ENCODE results near the gene TNRC6C.
"Not testable (repeated sequence)": the region's sequence is repeated elsewhere in the genome, so short reads cannot be mapped to it uniquely, and the experiment has no call there.

The TNRC6C gene

DNA sequence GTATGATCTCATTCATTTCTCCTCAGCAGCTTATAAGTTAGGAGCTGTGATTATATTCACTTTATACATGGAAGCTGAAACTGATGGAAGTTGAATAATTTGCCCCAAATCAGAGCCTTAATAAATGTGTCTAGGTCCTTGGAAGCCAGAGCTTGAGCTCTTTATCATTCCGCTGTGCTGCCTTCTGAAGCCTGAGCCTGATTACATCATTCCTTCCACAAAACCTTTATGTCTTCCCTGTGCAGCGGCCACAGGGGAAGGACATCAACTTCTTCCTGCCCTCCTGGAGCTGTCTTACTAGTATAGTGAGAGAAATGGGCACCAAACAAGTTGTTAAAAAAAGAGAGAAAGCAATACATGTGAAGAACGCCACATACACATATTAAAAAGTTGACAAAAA, 6.8 kb downstream of the TNRC6C start:
- DNase-seq: no peak

DNA sequence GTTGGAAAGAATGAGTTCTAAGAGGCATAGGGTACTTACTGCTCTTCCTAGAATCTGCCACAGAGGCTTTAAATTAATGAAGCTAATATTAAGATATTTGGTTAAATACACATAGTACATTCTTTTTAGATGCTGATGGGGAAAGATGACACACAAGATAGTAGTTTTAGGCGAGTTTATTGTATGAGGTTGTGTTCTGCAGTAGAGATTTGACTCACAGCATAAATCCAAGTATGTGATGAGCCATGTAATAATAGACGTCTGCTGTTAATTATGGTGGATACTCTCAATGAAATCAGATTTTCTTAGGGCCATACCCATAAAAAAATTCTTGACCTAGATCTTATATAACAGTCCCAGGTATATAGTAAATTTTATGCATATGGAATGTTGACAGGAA, 8.0 kb downstream of the TNRC6C start:
- DNase-seq: no peak

DNA sequence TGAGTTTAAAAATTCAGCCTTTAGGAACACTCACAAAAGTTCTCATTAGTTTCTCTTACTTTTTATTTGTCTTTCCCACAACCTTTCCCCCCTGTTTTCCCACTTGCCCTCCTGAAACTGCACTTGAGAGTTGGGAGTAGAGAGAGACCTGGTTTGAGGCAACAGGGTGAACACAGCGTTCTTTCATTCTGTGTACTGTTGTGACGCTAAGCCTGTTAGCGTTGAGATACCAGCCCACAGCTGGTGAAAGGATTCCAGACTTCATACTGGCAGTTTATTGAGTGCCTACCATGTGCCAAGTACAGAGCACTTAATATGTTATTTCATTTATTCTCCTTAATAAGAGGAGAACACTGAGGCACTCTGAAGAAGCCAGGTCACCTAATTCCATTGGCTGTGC, 10.3 kb downstream of the TNRC6C start:
- no peak for DNase-seq

DNA sequence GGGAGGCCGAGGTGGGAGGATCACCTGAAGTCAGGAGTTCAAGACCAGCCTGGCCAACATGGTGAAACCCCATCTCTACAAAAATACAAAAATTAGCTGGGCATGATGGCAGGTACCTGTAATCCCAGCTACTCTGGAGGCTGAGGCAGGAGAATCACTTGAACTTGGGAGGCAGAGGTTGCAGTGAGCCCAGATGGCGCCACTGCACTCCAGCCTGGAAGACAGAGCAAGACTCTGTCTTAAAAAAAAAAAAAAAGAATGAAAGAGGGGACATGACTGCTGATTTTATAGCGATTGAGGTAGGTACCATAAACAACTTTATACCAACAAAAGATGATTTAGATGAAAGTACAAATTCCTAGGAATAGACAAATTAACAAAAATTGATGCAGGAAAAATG, 13.8 kb downstream of the TNRC6C start:
- not testable (repeated sequence) for DNase-seq

DNA sequence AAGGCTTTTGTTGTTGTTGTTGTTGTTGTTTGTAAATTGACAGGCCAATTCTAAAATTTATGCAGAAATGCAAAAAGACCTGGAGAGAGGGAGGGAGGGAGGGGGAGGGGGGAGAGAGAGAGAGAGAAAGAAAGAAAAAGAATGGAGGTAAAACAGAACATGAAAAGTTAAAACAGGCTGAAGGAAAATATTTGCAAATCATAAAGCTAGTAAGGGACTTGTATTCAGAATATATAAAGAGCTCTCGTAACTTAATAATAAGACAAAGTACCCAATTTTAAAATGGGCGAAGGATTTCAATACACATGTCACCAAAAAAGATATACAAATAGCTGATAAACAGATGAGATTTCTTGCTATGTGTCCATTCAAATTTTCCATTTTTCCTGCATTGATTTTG, 15.4 kb downstream of the TNRC6C start:
- no peak for DNase-seq

DNA sequence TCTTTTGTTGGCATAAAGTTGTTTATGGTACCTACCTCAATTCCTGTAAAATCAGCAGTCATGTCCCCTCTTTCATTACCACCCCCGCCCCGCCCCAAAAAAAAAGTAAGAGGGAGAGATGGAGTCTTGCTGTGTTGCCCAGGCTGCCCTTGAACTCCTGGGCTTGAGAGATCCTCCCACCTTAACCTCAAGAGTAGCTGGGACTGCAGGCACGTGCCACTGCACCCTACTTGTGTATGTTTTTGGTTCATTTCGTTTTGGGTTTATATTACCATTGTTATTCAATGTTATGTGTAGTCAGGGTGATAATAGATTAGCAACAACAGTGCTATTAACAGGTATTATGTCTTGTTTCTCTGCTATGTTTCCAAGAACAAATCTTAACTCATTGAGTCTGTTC, 15.9 kb downstream of the TNRC6C start:
- DNase-seq: no peak

DNA sequence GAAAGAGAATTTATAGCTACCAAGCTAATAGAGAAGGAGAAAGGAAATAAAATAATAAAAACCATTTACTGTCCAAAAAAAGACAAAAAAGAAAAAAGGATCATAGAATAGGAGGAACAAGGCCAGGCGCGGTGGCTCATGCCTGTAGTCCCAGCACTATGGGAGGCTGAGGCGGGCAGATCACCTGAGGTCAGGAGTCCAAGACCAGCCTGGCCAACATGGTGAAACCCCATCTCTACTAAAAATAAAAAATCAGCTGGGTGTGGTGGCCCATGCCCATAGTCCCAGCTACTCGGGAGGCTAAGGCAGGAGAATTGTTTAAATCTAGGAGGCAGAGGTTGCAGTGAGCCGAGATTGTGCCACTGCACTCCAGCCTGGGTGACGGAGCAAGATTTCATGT, 23.9 kb downstream of the TNRC6C start:
- DNase-seq: not testable (repeated sequence)

DNA sequence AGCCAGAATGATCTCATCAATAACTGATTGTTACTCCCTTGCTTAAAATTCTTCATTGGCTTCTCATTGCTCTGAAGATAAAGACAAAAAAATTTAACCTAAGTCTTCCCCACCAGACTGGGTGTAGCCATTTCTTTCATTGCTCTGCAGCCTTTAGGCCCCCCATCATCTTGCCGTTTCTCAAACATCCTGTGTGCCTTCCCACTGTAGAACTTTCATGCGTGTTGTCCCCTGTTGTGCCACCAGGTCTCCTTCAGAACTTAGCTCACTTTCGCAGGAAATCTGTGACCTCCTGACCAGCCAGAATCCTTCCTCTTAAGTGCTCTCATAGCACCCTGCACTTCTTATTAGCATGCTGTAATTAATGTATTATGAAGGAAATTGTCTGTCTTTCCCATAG, 31.8 kb downstream of the TNRC6C start:
- DNase-seq: no peak

DNA sequence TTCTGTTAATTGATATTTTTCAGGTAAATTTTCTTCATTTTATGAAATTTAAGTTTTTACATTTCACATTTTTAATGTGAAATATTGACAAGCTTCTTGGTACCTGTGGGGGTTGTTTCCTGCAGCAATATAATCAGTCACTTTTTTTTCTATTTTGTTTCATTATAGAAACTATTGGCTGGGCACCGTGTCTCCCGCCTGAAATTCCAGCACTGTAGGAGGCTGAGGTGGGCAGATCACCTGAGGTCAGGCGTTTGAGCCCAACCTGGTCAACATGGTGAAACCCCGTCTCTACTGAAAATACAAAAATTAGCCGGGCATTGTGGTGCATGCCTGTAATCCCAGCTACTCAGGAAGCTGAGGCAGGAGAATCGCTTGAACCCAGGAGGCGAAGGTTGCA, 35.2 kb downstream of the TNRC6C start:
- not testable (repeated sequence) for DNase-seq

DNA sequence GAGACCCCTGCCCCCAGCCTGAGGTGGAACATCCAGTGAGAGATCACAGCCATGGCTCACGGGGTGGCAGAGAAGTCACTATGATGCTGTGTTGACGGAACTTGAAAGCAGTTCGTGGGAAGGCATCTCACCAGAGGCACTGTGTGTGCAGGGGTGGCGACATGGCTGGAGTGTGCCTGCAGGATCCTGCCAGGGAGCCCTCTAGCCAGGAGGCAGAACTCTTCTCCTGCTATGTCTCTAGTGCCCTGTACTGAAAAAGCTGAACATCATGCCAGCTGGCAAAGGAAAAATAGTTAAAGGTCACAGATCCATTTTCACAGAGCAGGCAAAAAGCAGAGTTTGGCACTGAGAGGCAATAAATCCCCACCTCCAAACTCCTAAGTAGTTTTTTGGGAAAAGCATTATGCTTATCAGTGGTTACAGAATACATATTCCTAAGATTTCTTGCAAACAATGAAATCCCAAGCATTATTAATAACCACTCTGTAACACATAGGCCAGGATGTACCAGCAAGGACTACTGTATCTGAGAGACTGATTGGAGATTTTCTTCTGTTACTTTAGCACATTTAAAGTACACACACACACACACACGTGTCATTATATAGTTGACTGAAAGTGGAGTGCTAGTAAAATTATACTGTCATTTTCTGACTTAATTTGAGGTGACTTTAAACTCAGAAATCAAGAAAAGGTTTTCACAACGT, 36.8 kb downstream of the TNRC6C start:
- DNase-seq: no peak

DNA sequence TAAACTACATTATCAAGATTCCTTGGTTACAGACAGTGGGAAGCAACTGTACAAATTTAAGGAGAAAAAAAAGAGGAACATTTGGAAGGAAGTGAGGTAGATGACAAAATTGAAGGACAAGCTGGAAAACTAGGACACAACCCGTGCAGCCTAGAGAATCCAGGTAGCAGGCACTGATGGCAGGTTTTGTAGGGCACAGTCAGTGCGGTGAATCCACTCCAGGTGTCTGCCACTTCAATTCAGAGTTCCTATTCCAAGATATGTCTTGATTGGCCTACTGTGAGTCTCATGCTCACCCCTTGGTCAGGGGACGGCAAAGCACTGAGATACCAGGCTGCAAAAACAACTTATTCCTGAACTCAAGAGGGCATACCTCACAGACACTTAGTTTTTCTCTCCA, 37.8 kb downstream of the TNRC6C start:
- no peak for DNase-seq

DNA sequence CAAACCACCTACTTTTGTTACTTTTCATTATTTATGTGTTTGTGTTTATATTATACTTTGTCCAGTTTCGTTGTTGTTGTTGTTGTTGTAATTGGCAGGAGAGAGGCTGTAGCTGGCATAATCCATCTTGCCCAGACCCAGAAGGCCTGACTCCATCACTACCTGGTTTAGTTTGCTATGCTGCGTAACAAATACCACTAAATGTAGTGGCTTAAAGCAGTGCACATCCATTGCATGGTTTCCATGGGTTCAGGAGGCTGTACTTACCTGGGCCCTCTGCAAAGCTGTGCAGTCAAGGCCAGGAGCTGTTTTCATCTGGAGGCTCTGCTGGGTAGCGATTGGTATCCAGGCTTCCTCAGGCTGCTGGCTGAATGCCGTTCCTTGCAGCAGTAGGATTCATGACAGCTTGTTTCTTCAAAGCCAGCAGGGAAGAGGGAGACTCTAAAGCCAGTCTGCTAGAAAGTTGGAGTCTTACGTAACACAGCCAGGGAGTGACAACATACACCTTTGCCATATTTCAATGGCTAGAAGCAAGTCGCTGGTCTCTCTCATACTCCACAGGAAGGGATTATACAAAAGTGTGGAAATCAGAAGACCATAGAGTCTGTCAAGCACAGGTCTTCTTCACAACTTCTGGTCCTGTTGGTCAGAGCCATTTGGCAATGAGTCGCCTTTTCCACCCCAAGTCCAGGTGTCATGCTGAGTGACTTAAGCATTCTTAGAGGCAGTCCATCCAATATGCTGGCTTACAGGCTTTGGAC, 41.1 kb downstream of the TNRC6C start:
- DNase-seq: no peak

DNA sequence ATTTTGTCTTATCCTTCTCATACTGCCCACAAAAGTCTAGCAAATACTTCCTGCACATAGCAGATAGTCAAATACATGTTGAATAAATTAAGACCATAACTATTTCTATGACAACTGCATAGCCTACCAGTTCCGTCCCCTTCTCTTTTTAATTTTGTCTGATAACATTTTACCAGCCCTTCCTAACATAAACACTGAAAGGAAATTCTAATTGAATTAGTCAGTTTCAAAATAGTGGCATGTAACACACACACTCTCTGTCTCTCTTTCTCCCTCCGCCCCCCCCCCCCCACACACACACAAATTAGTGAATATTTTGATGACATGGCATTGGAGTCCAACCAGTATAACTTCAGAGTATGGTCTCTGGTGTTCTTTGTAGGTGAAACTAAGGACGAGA, 41.8 kb downstream of the TNRC6C start:
- DNase-seq: no peak

DNA sequence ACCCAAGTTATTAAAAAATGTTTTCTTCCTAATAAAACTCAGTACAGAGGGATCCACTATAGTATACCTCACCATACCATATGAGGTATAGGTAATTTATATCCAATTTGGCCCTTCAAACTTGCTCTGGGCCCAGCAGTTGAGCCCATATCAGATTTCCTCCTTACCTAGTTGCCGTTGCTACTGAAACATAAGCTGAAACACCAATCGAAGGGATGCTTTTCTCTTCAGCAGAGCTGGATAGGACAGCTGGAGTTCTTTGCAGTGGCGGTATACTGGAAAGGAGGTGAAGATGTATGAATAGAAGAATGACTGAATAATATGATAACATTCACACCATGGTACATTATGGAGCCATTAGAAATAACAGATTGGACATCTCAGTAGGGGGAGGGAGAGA, 42.7 kb downstream of the TNRC6C start:
- no peak for DNase-seq

DNA sequence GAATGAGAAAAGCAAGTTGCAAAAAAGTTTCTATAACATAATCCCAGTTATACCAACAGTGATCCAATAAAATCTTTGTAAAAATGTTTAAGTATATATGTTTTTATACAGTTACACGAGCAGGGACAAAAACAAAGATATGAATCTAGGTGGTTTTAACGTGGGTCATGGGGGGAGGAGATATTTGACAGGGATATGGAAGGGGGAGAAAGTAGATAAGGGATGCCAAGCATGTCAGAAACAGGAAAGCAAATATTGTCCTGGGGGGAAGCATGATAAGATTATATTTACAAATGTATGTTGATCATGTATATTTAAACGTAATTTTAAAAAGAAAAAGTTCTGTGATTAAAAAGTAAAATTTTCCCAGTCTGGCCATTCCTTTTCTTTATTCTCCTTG, 43.1 kb downstream of the TNRC6C start:
- DNase-seq: no peak

DNA sequence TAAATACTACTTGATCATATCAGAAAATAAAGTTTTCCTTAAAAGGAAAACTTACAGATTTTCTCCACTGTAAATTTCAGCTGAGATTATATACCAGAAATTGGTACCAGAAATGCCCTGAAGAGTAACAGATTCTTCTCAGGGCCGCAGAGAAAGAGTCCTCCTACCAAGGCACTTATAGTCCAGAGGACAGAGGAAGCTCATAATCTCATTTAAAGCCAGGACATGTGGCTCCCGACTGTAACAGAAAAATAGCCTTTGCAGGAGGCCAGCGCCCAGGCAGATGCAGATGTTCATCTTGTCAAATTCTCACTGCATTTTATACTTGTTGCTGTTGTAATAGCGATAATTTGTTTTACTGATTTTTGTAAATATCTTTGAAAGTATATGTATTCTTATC, 43.7 kb downstream of the TNRC6C start:
- no peak for DNase-seq

DNA sequence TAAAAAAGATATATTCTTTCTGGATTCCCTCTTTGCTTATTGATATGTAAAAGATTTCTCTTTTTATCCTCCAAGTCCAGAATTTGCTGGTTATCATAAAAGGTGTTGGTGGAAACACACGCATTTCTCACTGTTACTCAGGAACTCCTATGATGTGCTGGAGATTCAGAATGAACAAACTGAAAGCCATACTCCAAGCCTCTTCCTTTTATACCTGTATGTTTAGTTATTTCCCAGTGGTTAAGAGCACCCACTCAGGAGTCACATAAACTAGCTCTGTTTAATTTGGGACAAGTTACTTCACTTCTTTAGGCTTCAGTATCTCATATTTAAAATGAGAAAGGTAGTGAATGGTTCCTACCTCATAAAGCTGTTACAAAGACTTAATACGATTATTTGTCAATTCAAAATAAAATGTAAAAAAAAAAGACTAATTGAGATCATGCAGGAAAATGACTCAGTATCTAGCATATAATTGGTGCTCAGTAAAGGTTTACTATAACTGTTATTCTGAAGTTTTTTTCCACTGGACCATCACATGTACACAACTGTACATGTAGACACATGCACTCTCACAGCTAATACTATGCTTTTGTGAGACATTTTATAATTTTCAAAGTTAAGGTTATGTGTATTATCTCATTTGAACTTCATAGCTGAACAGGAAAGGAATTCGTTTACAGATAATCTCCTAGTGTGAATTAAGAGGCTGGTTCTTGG, 47.1 kb downstream of the TNRC6C start:
- no peak for DNase-seq

DNA sequence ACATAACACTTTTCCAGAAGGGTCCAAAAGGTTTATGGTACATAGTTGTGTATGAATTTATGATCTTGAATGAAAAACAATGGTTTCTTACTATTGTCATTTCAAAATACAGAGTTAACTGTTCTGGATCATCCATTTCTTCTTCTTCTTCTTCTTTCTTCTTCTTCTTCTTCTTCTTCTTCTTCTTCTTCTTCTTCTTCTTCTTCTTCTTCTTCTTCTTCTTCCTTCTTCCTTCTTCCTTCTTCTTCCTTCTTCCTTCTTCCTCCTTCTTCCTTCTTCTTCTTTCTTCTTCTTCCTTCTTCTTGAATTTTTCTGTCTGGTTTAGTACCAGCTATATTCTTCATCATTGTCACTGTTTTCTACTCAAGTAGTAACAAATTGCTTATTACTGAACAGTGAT, 47.8 kb downstream of the TNRC6C start:
- DNase-seq: no peak

DNA sequence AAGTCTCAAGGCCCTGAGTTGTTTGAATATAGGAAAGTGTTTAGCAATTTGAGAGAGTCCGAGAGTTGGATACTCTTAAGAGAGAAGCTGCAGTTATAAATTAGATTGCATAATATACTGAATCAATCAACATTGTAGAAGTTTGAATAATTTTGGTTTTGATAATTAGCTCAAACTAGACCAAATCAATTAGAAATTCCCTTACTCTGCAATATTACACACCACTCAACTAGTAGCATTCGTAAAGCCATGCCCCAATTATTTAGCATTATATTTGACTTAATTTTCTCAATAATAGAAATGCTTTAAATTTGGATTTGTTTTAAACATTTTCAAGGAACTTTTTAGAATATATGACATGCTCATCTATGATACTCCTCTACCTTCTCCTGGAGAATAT, 49.1 kb downstream of the TNRC6C start:
- DNase-seq: no peak

DNA sequence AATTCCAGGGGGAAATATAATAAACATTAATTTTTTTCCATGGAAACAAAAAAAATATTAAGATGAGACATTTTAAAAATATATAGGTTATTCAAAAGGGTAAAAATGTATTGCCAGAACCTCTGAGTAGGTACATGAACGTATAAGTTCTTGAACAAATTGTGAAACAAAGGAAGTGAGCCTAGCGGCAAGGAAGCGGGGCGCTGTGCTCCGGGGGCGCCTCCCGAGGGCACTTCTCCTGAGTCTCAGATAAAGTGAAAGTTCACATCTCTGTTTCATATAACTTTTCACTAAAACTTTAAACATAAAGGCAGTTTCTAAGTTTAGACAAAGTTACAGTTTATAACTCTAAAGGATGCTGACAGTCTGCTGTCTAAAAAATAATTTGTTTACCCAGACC, 52.3 kb downstream of the TNRC6C start:
- no peak for DNase-seq

DNA sequence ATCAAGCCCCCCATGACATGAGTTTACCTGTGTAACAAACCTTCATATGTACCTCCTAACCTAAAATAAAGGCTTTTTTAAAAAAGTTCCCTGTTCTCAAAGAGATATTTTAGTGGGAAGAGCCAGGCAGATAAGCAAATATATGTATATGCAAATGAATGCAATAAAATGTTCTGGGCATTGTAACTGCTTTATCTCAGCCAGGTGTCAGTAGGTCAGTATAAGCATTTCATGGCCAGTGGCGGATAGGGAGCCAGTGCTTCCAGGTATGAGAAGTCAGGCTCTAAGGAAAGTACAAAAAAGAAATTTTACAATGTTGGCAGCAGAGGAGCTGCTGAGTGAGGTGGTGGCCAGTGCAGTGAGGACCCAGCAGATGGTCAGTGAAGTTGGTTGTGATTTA, 53.9 kb downstream of the TNRC6C start:
- DNase-seq: no peak

DNA sequence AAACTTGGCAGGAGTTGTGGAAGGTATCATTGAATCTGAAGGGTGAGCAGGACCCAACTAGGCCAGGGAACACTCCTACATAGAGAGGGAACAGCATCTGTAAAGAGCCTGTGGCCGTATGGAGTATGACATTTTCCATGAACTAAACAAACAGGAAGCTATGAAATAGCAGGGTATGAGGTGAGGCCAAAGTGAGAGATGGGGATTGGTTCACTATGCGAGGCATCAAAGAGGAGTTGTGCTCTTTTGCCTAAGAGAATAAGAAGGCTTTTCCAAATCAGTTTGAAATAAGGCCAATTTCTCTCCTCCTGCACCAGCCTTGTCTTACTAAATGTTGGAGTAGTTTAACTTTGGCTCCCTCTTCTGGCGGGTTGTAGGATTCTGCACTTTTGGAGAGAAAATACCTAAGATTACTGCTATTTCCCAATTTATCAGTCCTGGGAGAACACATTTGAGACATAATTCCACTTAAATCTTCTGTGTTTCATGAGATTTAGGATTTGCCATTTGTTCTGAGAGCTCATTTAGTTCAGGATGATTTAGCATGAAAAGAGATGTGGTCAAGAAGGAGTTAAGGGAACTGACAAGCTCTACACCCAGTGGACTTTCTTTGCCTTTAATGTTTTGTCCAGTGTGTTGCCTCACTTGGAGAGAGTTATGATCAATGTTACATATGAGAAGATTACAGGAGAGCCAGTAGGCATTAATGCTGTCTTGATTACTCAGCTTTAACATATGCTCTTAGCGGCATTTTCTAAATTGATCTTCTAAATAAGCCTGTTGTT, 55.4 kb downstream of the TNRC6C start:
- DNase-seq: peak; percentile 82

DNA sequence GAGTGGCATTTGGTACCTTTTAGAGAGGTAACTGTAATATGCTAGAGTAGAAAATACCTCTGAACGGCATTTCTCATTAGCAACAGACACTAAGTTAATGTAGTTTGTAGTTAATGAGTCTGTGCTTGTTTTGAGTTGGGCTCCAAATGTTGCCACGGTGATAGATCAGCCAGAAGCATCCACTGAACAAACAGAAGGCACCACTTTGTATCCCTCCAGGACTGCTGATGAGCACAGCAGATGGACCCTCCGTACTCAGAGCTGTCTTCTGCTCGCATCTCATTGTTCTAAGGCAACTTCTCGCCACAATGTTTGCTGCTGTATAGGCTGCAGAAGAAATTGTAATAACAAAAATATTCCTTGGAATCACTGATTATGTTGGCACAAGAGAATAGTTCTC, 56.1 kb downstream of the TNRC6C start:
- no peak for DNase-seq

Measured in OCI-M1 (cell line).